ENCODE data around the gene PLD1.
"Not testable (repeated sequence)": the region's sequence is repeated elsewhere in the genome, so short reads cannot be mapped to it uniquely, and the experiment has no call there.

Gene PLD1

DNA sequence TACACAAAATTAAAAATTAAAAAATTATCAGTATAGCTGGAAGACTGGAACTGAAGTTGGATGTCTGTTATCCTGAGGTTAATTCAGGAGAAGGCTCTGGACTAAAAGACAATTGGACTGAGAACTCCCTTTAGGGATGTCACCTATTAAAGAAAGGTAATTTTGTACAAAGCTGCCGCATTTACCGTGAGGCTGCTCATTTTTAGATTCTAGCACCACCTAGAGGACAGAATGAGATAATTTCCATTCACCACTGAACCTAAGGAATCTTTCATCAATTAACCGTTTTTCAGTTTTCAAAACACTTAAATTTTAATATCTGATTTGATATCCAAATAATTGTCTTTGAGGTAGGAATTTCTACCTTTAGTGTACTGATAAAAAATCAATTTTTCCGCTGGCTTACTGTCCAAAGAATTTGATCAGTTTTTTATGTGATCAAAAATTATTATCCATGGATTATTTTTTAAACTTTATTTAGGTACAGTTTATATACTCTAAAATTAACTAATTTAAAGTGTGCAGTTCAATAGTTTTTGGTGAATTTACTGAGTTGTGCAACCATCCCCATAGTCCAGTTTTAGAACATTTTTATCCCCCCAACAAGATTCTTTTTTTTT, 243.4 kb downstream of the PLD1 start:
- TF ChIP-seq, protein P1, sequence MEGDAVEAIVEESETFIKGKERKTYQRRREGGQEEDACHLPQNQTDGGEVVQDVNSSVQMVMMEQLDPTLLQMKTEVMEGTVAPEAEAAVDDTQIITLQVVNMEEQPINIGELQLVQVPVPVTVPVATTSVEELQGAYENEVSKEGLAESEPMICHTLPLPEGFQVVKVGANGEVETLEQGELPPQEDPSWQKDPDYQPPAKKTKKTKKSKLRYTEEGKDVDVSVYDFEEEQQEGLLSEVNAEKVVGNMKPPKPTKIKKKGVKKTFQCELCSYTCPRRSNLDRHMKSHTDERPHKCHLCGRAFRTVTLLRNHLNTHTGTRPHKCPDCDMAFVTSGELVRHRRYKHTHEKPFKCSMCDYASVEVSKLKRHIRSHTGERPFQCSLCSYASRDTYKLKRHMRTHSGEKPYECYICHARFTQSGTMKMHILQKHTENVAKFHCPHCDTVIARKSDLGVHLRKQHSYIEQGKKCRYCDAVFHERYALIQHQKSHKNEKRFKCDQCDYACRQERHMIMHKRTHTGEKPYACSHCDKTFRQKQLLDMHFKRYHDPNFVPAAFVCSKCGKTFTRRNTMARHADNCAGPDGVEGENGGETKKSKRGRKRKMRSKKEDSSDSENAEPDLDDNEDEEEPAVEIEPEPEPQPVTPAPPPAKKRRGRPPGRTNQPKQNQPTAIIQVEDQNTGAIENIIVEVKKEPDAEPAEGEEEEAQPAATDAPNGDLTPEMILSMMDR (IDR thresholded peaks at IDR 0.05; ENCODE audit: insufficient read depth, low read depth, low read length, missing control alignments) = peak; percentile 66
- H3K4me3 ChIP-seq (ENCODE audit: low read length) = no peak overlapping the region
- peak; percentile 56 for DNase-seq (ENCODE audit: low read depth)

DNA sequence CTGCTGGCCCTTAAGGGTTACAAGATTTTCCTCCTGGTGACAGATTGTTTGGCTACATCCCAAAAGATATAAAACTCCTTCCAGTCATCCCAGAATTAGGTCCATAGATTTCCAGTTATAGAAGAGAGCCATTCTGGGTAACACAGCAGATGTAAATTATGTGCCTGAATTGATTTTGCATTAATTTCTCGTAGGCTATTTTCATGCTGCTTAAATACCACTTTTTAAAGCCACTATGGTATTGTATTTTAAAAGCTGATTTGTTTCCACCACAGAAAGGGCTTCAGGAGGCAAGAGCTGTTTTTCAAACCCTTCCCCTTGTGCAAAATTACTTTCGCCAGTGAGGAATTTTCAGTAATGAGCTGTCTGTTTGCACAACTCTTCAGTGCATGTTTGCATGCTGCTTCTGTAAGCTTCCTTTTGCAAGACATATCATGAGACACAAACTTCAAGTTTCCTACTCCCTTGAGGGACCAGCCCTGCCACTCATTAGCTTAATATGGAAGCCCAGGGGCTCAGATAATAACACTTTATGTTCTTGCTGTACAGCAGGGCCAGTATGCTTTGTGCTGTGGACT, 244.7 kb downstream of the PLD1 start:
- H3K4me3 ChIP-seq (ENCODE audit: low read length) = no peak overlapping the region
- TF ChIP-seq, protein P1 (IDR thresholded peaks at IDR 0.05; ENCODE audit: insufficient read depth, low read depth, low read length, missing control alignments) = no peak
- peak; percentile 47 for DNase-seq (ENCODE audit: low read depth)

DNA sequence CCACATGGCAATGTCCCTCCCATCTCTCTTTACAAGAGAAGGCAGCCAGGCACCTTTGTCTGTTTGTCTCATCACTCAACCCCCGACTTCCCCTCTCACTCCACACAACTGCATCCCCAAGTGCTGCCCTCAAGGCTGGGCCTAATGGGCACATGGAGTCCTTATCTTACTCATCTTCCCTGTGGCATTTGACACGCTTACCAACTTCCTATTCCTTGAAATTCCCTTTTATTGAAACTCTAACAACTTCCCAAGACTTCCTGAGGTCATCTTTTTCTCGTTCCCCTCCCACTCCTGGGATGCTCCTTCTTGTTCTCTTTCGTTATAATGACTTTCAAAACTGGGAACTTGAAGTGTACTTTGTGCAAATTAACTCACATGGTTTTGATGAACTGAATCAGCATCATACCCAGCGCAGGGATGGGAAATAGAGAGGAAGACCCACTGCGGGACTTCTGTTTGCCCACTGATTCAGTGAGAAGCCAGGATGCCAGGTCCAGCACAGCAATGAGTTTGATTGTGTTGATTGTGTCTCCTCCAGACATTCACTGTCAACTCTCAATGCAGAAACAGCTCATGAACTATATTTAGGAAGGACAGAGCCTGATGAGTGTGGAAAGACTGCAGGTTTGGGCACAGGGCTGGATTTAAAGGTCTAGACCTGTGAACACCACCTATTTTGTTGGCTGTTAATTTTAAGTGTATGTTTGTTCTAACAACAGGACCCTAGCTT, 245.4 kb downstream of the PLD1 start:
- DNase-seq (ENCODE audit: low read depth) = no peak
- H3K4me3 ChIP-seq (ENCODE audit: low read length) = no peak overlapping the region
- TF ChIP-seq, protein P1 (IDR thresholded peaks at IDR 0.05; ENCODE audit: insufficient read depth, low read depth, low read length, missing control alignments) = no peak

DNA sequence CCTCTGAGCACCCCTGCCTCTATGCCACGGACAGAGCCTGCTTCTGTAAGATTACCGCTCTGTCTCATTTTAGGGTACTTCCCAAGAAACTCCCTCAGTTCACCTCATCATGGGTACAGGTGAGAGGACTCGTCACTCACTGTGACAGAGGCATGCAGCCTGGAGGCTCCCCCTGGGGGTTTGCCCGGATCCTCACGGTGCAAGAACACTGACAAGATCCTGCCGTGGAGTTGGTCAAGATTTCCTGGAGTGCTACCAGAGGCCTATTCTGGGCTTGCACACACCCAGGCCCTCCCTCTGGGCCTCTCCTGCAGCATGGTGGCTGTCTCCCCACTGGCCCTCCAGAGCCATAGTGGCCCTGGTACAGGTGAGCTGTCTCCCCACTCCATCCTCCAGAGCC, 247.0 kb downstream of the PLD1 start:
- TF ChIP-seq, protein P1 (IDR thresholded peaks at IDR 0.05; ENCODE audit: insufficient read depth, low read depth, low read length, missing control alignments) = no peak
- no peak overlapping the region for H3K4me3 ChIP-seq (ENCODE audit: low read length)
- no peak for DNase-seq (ENCODE audit: low read depth)

DNA sequence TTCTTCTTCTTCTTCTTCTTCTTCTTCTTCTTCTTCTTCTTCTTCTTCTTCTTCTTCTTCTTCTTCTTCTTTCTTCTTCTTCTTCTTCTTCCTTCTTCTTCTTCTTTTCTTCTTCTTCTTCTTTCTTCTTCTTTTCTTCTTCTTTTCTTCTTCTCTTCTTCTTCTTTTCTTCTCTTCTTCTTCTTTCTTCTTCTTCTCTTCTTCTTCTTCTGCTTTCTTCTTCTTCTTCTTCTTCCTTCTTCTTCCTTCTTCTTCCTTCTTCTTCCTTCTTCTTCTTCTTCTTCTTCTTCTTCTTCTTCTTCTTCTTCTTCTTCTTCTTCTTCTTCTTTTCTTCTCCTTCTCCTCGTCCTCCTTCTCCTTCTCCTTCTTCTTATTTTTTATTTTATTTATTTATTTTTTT, 247.8 kb downstream of the PLD1 start:
- DNase-seq (ENCODE audit: low read depth); H3K4me3 ChIP-seq (ENCODE audit: low read length): not testable (repeated sequence)

DNA sequence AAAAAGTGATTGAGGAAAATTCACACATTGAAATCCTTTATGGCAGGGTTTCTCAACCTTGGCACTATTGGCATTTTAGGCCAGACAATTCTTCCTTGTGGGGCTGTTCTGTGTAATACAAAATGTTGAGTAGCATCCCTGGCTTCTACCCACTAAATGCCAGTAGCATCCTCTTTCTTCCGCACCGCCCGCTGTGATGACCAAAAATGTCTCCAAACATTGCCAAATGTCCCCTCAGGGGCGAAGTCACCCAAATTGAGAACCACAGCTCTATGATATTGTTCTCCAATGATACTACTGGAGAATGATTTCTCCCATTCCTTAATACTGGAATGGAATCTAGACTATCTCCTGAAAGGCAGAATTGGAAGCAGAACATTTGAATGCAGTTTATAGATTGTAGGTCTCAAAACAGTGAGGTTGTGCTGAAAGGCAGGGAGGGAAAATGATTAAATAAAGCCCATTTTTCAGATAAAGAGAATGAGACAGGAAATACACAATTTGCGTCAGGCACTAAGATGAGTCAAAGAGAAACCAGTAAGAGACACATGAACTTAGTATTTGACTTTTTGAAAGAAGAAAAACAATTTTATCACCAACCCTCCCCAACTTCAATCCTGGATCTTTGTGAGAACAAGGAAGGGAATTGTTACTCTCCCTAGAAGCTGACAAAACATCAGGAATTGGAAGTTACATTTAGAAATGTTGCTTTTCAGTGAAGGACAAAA, 248.5 kb downstream of the PLD1 start:
- TF ChIP-seq, protein P1 (IDR thresholded peaks at IDR 0.05; ENCODE audit: insufficient read depth, low read depth, low read length, missing control alignments) = no peak
- H3K4me3 ChIP-seq (ENCODE audit: low read length) = no peak overlapping the region
- DNase-seq (ENCODE audit: low read depth) = no peak

DNA sequence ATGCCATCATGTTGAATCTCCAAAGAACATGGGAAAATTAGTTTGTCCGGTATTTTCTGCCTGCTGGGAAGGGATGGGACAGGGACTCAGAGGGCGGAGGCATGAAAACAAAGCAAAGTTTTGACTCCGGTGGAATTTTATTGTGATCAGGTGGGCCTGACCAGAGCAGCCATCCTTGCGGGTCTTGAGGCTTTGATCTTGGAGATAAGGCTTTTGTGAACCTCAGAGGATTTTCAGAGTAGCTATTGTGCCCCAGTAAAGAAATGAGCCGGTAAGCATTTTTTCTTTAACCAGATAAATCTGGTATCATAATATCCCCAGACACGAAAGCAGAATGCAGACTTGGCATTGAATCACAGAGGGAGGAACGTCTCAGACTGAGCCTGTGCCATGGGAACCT, 250.7 kb downstream of the PLD1 start:
- no peak overlapping the region for H3K4me3 ChIP-seq (ENCODE audit: low read length)
- TF ChIP-seq, protein P1 (IDR thresholded peaks at IDR 0.05; ENCODE audit: insufficient read depth, low read depth, low read length, missing control alignments) = no peak
- no peak for DNase-seq (ENCODE audit: low read depth)

All from epithelial cell of esophagus (primary cell).